ENCODE measurements around the gene CIRBP.

GRCh38 chr19:1229924-1230782 lies 39.0 kb upstream of the CIRBP start:
- TF ChIP-seq CTCF (IDR thresholded peaks at IDR 0.05; ENCODE audit: low read depth, low read length) (no peak), POLR2A (IDR thresholded peaks at IDR 0.05; ENCODE audit: extremely low read depth, insufficient read length) (no peak)
